Ovary (tissue), 3 donors: ENCODE measurements around the gene ZNF132.

Experiments used
- POLR2A ChIP-seq: fragments of 450-650 bp; IDR thresholded peaks from one replicate; pipeline ENCODE4 v1.6.1; 2017; ENCODE audit warnings: antibody characterized with exemption, mild to moderate bottlenecking, moderate library complexity
- TF ChIP-seq, protein P1 (sequence below), 3 donors: fragments of 450-650 bp in 2 of 3; fragments of 200-600 bp in 1 of 3; IDR thresholded peaks; one replicate each; pipeline versions ENCODE4 v1.5.1 to v1.8.0; 2016 to 2022; ENCODE audit warnings: antibody characterized with exemption in 3 of 3, mild to moderate bottlenecking in 1 of 3
- donor health status: DM: no; HTN: no; CAD: no.

DNA sequence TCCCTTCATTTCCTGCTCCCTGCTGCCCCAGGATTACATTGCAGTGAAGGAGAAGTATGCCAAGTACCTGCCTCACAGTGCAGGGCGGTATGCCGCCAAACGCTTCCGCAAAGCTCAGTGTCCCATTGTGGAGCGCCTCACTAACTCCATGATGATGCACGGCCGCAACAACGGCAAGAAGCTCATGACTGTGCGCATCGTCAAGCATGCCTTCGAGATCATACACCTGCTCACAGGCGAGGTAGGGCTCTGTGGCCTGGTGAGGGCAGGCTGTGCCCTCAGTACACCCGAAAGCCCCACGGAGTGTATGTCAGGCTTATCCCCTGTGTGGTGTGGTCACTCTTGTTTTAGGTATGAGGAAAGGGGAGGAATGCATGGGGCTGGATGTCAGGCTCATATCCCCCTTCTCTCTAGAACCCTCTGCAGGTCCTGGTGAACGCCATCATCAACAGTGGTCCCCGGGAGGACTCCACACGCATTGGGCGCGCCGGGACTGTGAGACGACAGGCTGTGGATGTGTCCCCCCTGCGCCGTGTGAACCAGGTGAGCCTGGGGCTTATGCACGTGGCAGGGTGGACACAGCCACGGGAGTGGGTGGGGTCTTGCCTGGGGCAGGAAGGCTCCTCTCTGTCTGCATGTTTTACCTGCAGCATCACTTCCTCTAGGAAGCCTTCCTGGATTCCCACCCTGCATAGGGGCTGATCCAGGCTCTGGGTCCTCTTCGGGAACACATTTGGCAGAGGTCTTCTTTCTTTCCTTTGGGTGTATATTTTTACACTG lies 46.8 kb downstream of the ZNF132 start:
- TF ChIP-seq, protein P1, sequence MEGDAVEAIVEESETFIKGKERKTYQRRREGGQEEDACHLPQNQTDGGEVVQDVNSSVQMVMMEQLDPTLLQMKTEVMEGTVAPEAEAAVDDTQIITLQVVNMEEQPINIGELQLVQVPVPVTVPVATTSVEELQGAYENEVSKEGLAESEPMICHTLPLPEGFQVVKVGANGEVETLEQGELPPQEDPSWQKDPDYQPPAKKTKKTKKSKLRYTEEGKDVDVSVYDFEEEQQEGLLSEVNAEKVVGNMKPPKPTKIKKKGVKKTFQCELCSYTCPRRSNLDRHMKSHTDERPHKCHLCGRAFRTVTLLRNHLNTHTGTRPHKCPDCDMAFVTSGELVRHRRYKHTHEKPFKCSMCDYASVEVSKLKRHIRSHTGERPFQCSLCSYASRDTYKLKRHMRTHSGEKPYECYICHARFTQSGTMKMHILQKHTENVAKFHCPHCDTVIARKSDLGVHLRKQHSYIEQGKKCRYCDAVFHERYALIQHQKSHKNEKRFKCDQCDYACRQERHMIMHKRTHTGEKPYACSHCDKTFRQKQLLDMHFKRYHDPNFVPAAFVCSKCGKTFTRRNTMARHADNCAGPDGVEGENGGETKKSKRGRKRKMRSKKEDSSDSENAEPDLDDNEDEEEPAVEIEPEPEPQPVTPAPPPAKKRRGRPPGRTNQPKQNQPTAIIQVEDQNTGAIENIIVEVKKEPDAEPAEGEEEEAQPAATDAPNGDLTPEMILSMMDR (IDR thresholded peaks at IDR 0.05), result no peak
- no peak for TF ChIP-seq POLR2A
